ENCODE measurements around the gene GPC6.

Gene GPC6

GRCh38 chr13:94233837-94234236 lies 1007.2 kb downstream of the GPC6 start:
- DNase-seq, result no peak

GRCh38 chr13:94234738-94235137 lies 1008.1 kb downstream of the GPC6 start:
- DNase-seq, result no peak

- no peak for DNase-seq
Observed at GRCh38 chr13:94236132-94236531, 1009.5 kb downstream of the GPC6 start.

- DNase-seq, result no peak
Observed at GRCh38 chr13:94236872-94237271, 1010.3 kb downstream of the GPC6 start.

- no peak for DNase-seq
Observed at GRCh38 chr13:94239135-94239534, 1012.5 kb downstream of the GPC6 start.

GRCh38 chr13:94242554-94242953 lies 1015.9 kb downstream of the GPC6 start:
- no peak for DNase-seq

GRCh38 chr13:94243551-94243950 lies 1016.9 kb downstream of the GPC6 start:
- DNase-seq, result no peak

GRCh38 chr13:94246495-94246894 lies 1019.9 kb downstream of the GPC6 start:
- DNase-seq, result no peak

GRCh38 chr13:94247890-94248289 lies 1021.3 kb downstream of the GPC6 start:
- no peak for DNase-seq

GRCh38 chr13:94248454-94249228 lies 1022.0 kb downstream of the GPC6 start:
- no peak for DNase-seq

- DNase-seq, result no peak
Observed at GRCh38 chr13:94249512-94249911, 1022.9 kb downstream of the GPC6 start.

GRCh38 chr13:94251831-94252608 lies 1025.4 kb downstream of the GPC6 start:
- no peak for DNase-seq

GRCh38 chr13:94254737-94255136 lies 1028.1 kb downstream of the GPC6 start:
- DNase-seq, result no peak

GRCh38 chr13:94256721-94257120 lies 1030.1 kb downstream of the GPC6 start:
- no peak for DNase-seq

- no peak for DNase-seq
Observed at GRCh38 chr13:94259984-94260383, 1033.4 kb downstream of the GPC6 start.

GRCh38 chr13:94261163-94261562 lies 1034.6 kb downstream of the GPC6 start:
- DNase-seq, result no peak

- DNase-seq, result no peak
Observed at GRCh38 chr13:94263038-94263437, 1036.4 kb downstream of the GPC6 start.

GRCh38 chr13:94267581-94268366 lies 1041.2 kb downstream of the GPC6 start:
- peak; percentile 2 for DNase-seq

GRCh38 chr13:94268661-94269060 lies 1042.1 kb downstream of the GPC6 start:
- DNase-seq, result no peak

- DNase-seq, result no peak
Observed at GRCh38 chr13:94269557-94269956, 1043.0 kb downstream of the GPC6 start.

- no peak for DNase-seq
Observed at GRCh38 chr13:94270556-94270955, 1043.9 kb downstream of the GPC6 start.

- no peak for DNase-seq
Observed at GRCh38 chr13:94272038-94272437, 1045.4 kb downstream of the GPC6 start.

GRCh38 chr13:94280349-94280748 lies 1053.7 kb downstream of the GPC6 start:
- no peak for DNase-seq

GRCh38 chr13:94280845-94281244 lies 1054.2 kb downstream of the GPC6 start:
- no peak for DNase-seq
